Neural cell (in vitro differentiated cells): ENCODE data around the gene HP. TPM values are rescaled to one million over a fixed set of nuclear protein-coding genes. Genes with fewer than 3 reads are reported as not detected.

Experiments used
- H2AFZ ChIP-seq: fragments of 200-600, 300-800 bp; sonication (generic), shearing (Covaris generic); 2 replicates; pipeline ENCODE4 v1.6.0; 2014; ENCODE audit warnings: low read depth, mild to moderate bottlenecking, antibody characterized with exemption, low read length, moderate library complexity
- H3F3A ChIP-seq: fragments of 200-600 bp; shearing (Covaris generic); 2 replicates; pipeline ENCODE4 v1.6.1; 2016; ENCODE audit warnings: mild to moderate bottlenecking, moderate library complexity, mixed read lengths, antibody characterized with exemption, low read length; ENCODE audit not compliant: insufficient read depth, poor library complexity, severe bottlenecking
- H3K27ac ChIP-seq: fragments of 200-600, 300-800 bp; sonication (generic), shearing (Covaris generic); 2 replicates; pipeline ENCODE4 v1.5.1; 2014; ENCODE audit warnings: mild to moderate bottlenecking, low read length, moderate library complexity
- H3K27me3 ChIP-seq: fragments of 300-800, 200-600 bp; sonication (generic), shearing (Covaris generic); 2 replicates; pipeline ENCODE4 v1.6.0; 2014; ENCODE audit warnings: mild to moderate bottlenecking, low read depth, low read length, moderate library complexity; ENCODE audit not compliant: insufficient read depth
- H3K36me3 ChIP-seq: fragments of 300-800, 200-600 bp; sonication (generic), shearing (Covaris generic); 2 replicates; pipeline ENCODE4 v1.5.1; 2014; ENCODE audit warnings: mild to moderate bottlenecking, antibody characterized with exemption, low read length, moderate library complexity; ENCODE audit not compliant: insufficient read depth
- H3K4me2 ChIP-seq: fragments of 300-800, 200-600 bp; sonication (generic), shearing (Covaris generic); 2 replicates; pipeline ENCODE4 v1.6.0; 2014; ENCODE audit warnings: mild to moderate bottlenecking, low read length
- H3K4me3 ChIP-seq: fragments of 300-800, 200-600 bp; sonication (generic), shearing (Covaris generic); 2 replicates; pipeline ENCODE4 v1.5.1; 2014; ENCODE audit warnings: mild to moderate bottlenecking, low read length, moderate library complexity
- H3K79me2 ChIP-seq: fragments of 200-600 bp; shearing (Covaris generic); replicated peaks from 2 replicates; pipeline ENCODE4 v1.6.0; 2014; ENCODE audit warnings: mild to moderate bottlenecking, low read length, moderate library complexity; ENCODE audit not compliant: insufficient read depth
- H3K9ac ChIP-seq: fragments of 300-800, 200-600 bp; sonication (generic), shearing (Covaris generic); 2 replicates; pipeline ENCODE4 v1.6.1; 2016; ENCODE audit warnings: mild to moderate bottlenecking, low read length, mixed read lengths
- H3K9me2 ChIP-seq: fragments of 200-600 bp; shearing (Covaris generic); 2 replicates; pipeline ENCODE4 v1.6.1; 2016; ENCODE audit warnings: mild to moderate bottlenecking, low read length, mixed read lengths; ENCODE audit not compliant: insufficient read depth
- H3K9me3 ChIP-seq: fragments of 200-600, 300-800 bp; sonication (generic), shearing (Covaris generic); 2 replicates; pipeline ENCODE4 v1.6.1; 2016; ENCODE audit warnings: mild to moderate bottlenecking, mixed run types, low read length, moderate library complexity, mixed read lengths
- H4K20me1 ChIP-seq: fragments of 200-600 bp; shearing (Covaris generic); 2 replicates; pipeline ENCODE4 v1.6.1; 2016; ENCODE audit warnings: mild to moderate bottlenecking, mixed run types; ENCODE audit not compliant: insufficient read depth
- EP300 ChIP-seq: fragments of 450-650 bp; conservative IDR thresholded peaks from 2 replicates; pipeline ENCODE4 v1.6.1; 2014; ENCODE audit warnings: antibody characterized with exemption, mild to moderate bottlenecking, moderate library complexity; ENCODE audit not compliant: poor library complexity, severe bottlenecking
- EZH2 ChIP-seq: fragments of 200-600, 300-800 bp; shearing (Covaris generic), sonication (generic); IDR thresholded peaks from 2 replicates; pipeline ENCODE4 v1.6.1; 2014; ENCODE audit warnings: antibody characterized with exemption, low read length, borderline replicate concordance, mild to moderate bottlenecking; ENCODE audit not compliant: insufficient read depth, poor library complexity, severe bottlenecking
- MXI1 ChIP-seq: fragments of 450-650 bp; conservative IDR thresholded peaks from 2 replicates; pipeline ENCODE4 v1.6.1; 2014; ENCODE audit warnings: antibody characterized with exemption, mild to moderate bottlenecking; ENCODE audit not compliant: poor library complexity, severe bottlenecking
- POLR2AphosphoS5 ChIP-seq: IDR thresholded peaks from 2 replicates; pipeline ENCODE4 v1.6.1; 2012
- RAD21 ChIP-seq: fragments of 450-650 bp; conservative IDR thresholded peaks from 2 replicates; pipeline ENCODE4 v1.6.1; 2014; ENCODE audit warnings: antibody characterized with exemption, mild to moderate bottlenecking, moderate library complexity
- SMC3 ChIP-seq: fragments of 450-650 bp; conservative IDR thresholded peaks from 2 replicates; pipeline ENCODE4 v1.6.1; 2014; ENCODE audit warnings: antibody characterized with exemption, mild to moderate bottlenecking, moderate library complexity; ENCODE audit not compliant: poor library complexity
- TAF1 ChIP-seq: IDR thresholded peaks from 2 replicates; pipeline ENCODE4 v1.6.1; 2012; ENCODE audit warnings: low read depth
- polyA plus RNA-seq: library from polyadenylated mRNA; depleted of rRNA; stranded (reverse); fragments of >200 nt; gene quantifications from 2 replicates; pipeline ENCODE4 v1.2.3, GENCODE V29; 2014
- TF ChIP-seq, protein P1 (sequence below): IDR thresholded peaks from 2 replicates; pipeline ENCODE4 v1.6.1; 2012; ENCODE audit warnings: borderline replicate concordance
- TF ChIP-seq, protein P2 (sequence below): fragments of 450-650 bp; IDR thresholded peaks from 2 replicates; pipeline ENCODE4 v1.5.1; 2014; ENCODE audit warnings: antibody characterized with exemption, mild to moderate bottlenecking, moderate library complexity; ENCODE audit not compliant: poor library complexity, severe bottlenecking

HP gene
- polyA plus RNA-seq, 1 donor from 2014 or later = not detected

DNA sequence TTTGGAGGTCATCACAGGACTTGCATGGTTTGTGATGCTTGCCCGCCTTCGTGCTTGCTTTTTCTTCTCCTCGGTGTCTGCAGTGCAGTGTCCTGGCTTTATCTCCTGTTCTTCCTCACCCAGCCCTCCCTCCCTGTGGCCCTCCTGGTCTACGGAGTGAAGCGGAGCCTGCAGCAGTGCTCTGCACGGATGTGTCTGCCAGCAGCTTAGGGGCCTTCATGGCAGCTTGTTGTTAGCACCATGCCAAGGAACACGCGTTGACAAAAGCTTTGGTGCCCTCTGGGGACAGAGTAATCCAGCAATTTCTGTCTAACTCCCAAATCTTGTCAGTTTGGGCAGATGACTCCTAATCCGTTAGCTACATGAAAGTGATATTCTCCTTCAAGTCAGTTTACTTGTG, 35.8 kb upstream of the HP start:
- Histone ChIP-seq H3K9me2 (no peaks in the 10 kb centered on the region), H3K36me3 (no peaks in the 10 kb centered on the region)

DNA sequence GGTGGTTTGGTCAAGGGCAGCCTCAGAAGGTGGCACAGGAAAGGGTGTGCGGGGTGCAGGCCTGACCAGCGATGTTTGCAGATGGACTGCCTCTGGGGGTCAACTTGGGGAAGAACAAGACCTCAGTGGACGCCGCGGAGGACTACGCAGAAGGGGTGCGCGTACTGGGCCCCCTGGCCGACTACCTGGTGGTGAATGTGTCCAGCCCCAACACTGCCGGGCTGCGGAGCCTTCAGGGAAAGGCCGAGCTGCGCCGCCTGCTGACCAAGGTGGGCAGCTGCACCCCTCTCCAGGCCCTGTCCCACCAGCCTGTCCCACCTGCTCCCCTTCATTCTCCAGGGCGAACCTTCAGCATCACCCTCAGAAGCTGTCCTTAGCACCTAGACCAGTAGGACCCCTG, 33.3 kb upstream of the HP start:
- H3K79me2 ChIP-seq = no peaks in the 10 kb centered on the region

More for the DNA sequence above, 35.8 kb upstream of the HP start:
- no peaks in the 10 kb centered on the region for H3F3A ChIP-seq
- no peak overlapping the region for H3K4me3 ChIP-seq
- no peak overlapping the region for H2AFZ ChIP-seq
- H4K20me1 ChIP-seq = no peaks in the 10 kb centered on the region
- no peak overlapping the region for H3K4me2 ChIP-seq
- TF ChIP-seq EZH2 (no peak), POLR2AphosphoS5 (no peak), RAD21 (no peak), SMC3 (no peak), TAF1 (no peak), EP300 (no peak), MXI1 (no peak)
- TF ChIP-seq, protein P1, sequence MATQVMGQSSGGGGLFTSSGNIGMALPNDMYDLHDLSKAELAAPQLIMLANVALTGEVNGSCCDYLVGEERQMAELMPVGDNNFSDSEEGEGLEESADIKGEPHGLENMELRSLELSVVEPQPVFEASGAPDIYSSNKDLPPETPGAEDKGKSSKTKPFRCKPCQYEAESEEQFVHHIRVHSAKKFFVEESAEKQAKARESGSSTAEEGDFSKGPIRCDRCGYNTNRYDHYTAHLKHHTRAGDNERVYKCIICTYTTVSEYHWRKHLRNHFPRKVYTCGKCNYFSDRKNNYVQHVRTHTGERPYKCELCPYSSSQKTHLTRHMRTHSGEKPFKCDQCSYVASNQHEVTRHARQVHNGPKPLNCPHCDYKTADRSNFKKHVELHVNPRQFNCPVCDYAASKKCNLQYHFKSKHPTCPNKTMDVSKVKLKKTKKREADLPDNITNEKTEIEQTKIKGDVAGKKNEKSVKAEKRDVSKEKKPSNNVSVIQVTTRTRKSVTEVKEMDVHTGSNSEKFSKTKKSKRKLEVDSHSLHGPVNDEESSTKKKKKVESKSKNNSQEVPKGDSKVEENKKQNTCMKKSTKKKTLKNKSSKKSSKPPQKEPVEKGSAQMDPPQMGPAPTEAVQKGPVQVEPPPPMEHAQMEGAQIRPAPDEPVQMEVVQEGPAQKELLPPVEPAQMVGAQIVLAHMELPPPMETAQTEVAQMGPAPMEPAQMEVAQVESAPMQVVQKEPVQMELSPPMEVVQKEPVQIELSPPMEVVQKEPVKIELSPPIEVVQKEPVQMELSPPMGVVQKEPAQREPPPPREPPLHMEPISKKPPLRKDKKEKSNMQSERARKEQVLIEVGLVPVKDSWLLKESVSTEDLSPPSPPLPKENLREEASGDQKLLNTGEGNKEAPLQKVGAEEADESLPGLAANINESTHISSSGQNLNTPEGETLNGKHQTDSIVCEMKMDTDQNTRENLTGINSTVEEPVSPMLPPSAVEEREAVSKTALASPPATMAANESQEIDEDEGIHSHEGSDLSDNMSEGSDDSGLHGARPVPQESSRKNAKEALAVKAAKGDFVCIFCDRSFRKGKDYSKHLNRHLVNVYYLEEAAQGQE = no peak
- TF ChIP-seq, protein P2, sequence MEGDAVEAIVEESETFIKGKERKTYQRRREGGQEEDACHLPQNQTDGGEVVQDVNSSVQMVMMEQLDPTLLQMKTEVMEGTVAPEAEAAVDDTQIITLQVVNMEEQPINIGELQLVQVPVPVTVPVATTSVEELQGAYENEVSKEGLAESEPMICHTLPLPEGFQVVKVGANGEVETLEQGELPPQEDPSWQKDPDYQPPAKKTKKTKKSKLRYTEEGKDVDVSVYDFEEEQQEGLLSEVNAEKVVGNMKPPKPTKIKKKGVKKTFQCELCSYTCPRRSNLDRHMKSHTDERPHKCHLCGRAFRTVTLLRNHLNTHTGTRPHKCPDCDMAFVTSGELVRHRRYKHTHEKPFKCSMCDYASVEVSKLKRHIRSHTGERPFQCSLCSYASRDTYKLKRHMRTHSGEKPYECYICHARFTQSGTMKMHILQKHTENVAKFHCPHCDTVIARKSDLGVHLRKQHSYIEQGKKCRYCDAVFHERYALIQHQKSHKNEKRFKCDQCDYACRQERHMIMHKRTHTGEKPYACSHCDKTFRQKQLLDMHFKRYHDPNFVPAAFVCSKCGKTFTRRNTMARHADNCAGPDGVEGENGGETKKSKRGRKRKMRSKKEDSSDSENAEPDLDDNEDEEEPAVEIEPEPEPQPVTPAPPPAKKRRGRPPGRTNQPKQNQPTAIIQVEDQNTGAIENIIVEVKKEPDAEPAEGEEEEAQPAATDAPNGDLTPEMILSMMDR = no peak
- H3K27ac ChIP-seq = no peak overlapping the region
- H3K27me3 ChIP-seq = no peaks in the 10 kb centered on the region
- H3K9ac ChIP-seq = no peak overlapping the region
- H3K9me3 ChIP-seq = no peaks in the 10 kb centered on the region
- H3K79me2 ChIP-seq = no peaks in the 10 kb centered on the region

More for the DNA sequence above, 33.3 kb upstream of the HP start:
- no peaks in the 10 kb centered on the region for H3K9me3 ChIP-seq
- H3K4me2 ChIP-seq = no peak overlapping the region
- H3K9me2 ChIP-seq = no peaks in the 10 kb centered on the region
- no peaks in the 10 kb centered on the region for H3K27me3 ChIP-seq
- H2AFZ ChIP-seq = no peak overlapping the region
- no peaks in the 10 kb centered on the region for H3F3A ChIP-seq
- H4K20me1 ChIP-seq = no peaks in the 10 kb centered on the region
- H3K9ac ChIP-seq = no peak overlapping the region
- TF ChIP-seq TAF1 = no peak
- TF ChIP-seq EP300 = no peak
- TF ChIP-seq MXI1 = no peak
- TF ChIP-seq SMC3 = no peak
- TF ChIP-seq RAD21 = no peak
- TF ChIP-seq POLR2AphosphoS5 = no peak
- TF ChIP-seq EZH2 = no peak
- TF ChIP-seq, protein P1 = no peak
- TF ChIP-seq, protein P2 = no peak
- H3K36me3 ChIP-seq = no peaks in the 10 kb centered on the region
- no peak overlapping the region for H3K27ac ChIP-seq
- H3K4me3 ChIP-seq = no peak overlapping the region
